Mucosa of rectum (tissue), 2 donors: ENCODE measurements around the gene PYGM.

Experiments used
- H3K27ac ChIP-seq, 2 donors: one replicate each; pipeline ENCODE4 v1.7.0; 2013; ENCODE audit warnings: inconsistent platforms in 2 of 2, low read depth in 2 of 2, low read length in 2 of 2
- H3K27me3 ChIP-seq, 2 donors: one replicate each; pipeline ENCODE4 v1.7.0; 2013; ENCODE audit warnings: low read length in 2 of 2; ENCODE audit not compliant: control insufficient read depth in 2 of 2, insufficient read depth in 2 of 2
- H3K36me3 ChIP-seq, 2 donors: one replicate each; pipeline ENCODE4 v1.7.0; 2013; ENCODE audit warnings: low read length in 2 of 2; ENCODE audit not compliant: control insufficient read depth in 2 of 2, insufficient read depth in 2 of 2
- H3K4me1 ChIP-seq, 2 donors: one replicate each; pipeline ENCODE4 v1.7.0; 2013; ENCODE audit warnings: low read length in 2 of 2, mild to moderate bottlenecking in 1 of 2; ENCODE audit not compliant: control insufficient read depth in 2 of 2, insufficient read depth in 2 of 2
- H3K4me3 ChIP-seq, 2 donors: one replicate each; pipeline ENCODE4 v1.7.0; 2013; ENCODE audit warnings: low read length in 2 of 2
- H3K9ac ChIP-seq, 2 donors: one replicate each; pipeline ENCODE4 v1.7.0; 2013; ENCODE audit warnings: low read length in 2 of 2, low read depth in 1 of 2, mild to moderate bottlenecking in 1 of 2
- H3K9me3 ChIP-seq, 2 donors: one replicate each; pipeline ENCODE4 v1.7.0; 2013; ENCODE audit warnings: low read length in 2 of 2; ENCODE audit not compliant: control insufficient read depth in 2 of 2
- donor health status: healthy.
- donor health status: Normal muscosa, but diverticular disease.

Gene PYGM

GRCh38 chr11:64744544-64745188, 15.1 kb downstream of the PYGM start:
- Histone ChIP-seq H3K27me3 (peaks cover 12 to 45% of the 10 kb centered on the region in 2 donors), H3K4me1 (peaks cover 16 to 21% of the 10 kb centered on the region in 2 donors), H3K27ac (peak overlapping the region; percentile 55 to 85), H3K4me3 (peak overlapping the region; percentile 57 to 64), H3K9ac (peak overlapping the region in 1 of 2 donors; percentile 47), H3K36me3 (no peaks in the 10 kb centered on the region), H3K9me3 (no peaks in the 10 kb centered on the region)

- Histone ChIP-seq H3K27me3 (peaks cover 12 to 47% of the 10 kb centered on the region in 2 donors), H3K36me3 (no peaks in the 10 kb centered on the region), H3K27ac (peak within 1 kb of the TSS; percentile 55 to 85), H3K9me3 (no peaks in the 10 kb centered on the region), H3K4me1 (peaks cover 16 to 21% of the 10 kb centered on the region in 2 donors), H3K9ac (peak within 1 kb of the TSS; percentile 43 to 47), H3K4me3 (peak within 1 kb of the TSS; percentile 57 to 64)
Measured at GRCh38 chr11:64743591-64744543, 15.9 kb downstream of the PYGM start, which contains the start of gene RASGRP2. TSS of gene RASGRP2 (minus strand) at chr11:64744142. CDS start at chr11:64742866, 1,276 bp downstream.

GRCh38 chr11:64742889-64743590, 16.7 kb downstream of the PYGM start:
- no peaks in the 10 kb centered on the region for H3K36me3 ChIP-seq
- H3K27ac ChIP-seq, result peak overlapping the region; percentile 37 to 65
- H3K9ac ChIP-seq, result peak overlapping the region; percentile 32 to 43
- H3K4me3 ChIP-seq, result peak overlapping the region; percentile 60 to 66
- H3K4me1 ChIP-seq, result peaks cover 16 to 21% of the 10 kb centered on the region in 2 donors
- peaks cover 12 to 47% of the 10 kb centered on the region in 2 donors for H3K27me3 ChIP-seq
- H3K9me3 ChIP-seq, result no peaks in the 10 kb centered on the region

- peak overlapping the region; percentile 37 to 65 for H3K27ac ChIP-seq
Measured at GRCh38 chr11:64742087-64742888, 17.5 kb downstream of the PYGM start.

GRCh38 chr11:64741375-64742086, 18.2 kb downstream of the PYGM start:
- H3K4me1 ChIP-seq, result peaks cover 16 to 21% of the 10 kb centered on the region in 2 donors
- H3K27ac ChIP-seq, result no peak overlapping the region
- peaks cover 12 to 47% of the 10 kb centered on the region in 2 donors for H3K27me3 ChIP-seq
- no peaks in the 10 kb centered on the region for H3K9me3 ChIP-seq
- peaks cover 0 to 2% of the 10 kb centered on the region in 2 donors for H3K36me3 ChIP-seq
- H3K4me3 ChIP-seq, result peak overlapping the region in 1 of 2 donors; percentile 60
- no peak overlapping the region for H3K9ac ChIP-seq

More at GRCh38 chr11:64742087-64742888, 17.5 kb downstream of the PYGM start:
- Histone ChIP-seq H3K9ac (peak overlapping the region; percentile 6 to 26), H3K4me1 (peaks cover 16 to 21% of the 10 kb centered on the region in 2 donors), H3K27me3 (peaks cover 12 to 47% of the 10 kb centered on the region in 2 donors), H3K4me3 (peak overlapping the region; percentile 60 to 66), H3K9me3 (no peaks in the 10 kb centered on the region), H3K36me3 (no peaks in the 10 kb centered on the region)

- H3K9ac ChIP-seq, result no peak overlapping the region
- no peaks in the 10 kb centered on the region for H3K9me3 ChIP-seq
- peaks cover 16 to 21% of the 10 kb centered on the region in 2 donors for H3K4me1 ChIP-seq
- peaks cover 12 to 39% of the 10 kb centered on the region in 2 donors for H3K27me3 ChIP-seq
- no peak overlapping the region for H3K4me3 ChIP-seq
- peaks cover 0 to 2% of the 10 kb centered on the region in 2 donors for H3K36me3 ChIP-seq
- H3K27ac ChIP-seq, result no peak overlapping the region
Measured at GRCh38 chr11:64739871-64740270, 19.9 kb downstream of the PYGM start.

- no peaks in the 10 kb centered on the region for H3K4me1 ChIP-seq
- peaks cover 6 to 15% of the 10 kb centered on the region in 2 donors for H3K27me3 ChIP-seq
- H3K9me3 ChIP-seq, result no peaks in the 10 kb centered on the region
- peaks cover 0 to 2% of the 10 kb centered on the region in 2 donors for H3K36me3 ChIP-seq
- no peak overlapping the region for H3K27ac ChIP-seq
- H3K9ac ChIP-seq, result no peak overlapping the region
- no peak overlapping the region for H3K4me3 ChIP-seq
Measured at GRCh38 chr11:64736654-64737053, 23.1 kb downstream of the PYGM start.

- H3K27ac ChIP-seq, result no peak overlapping the region
- H3K9me3 ChIP-seq, result no peaks in the 10 kb centered on the region
- H3K9ac ChIP-seq, result no peak overlapping the region
- no peaks in the 10 kb centered on the region for H3K4me1 ChIP-seq
- no peak overlapping the region for H3K4me3 ChIP-seq
- H3K36me3 ChIP-seq, result peaks cover 0 to 2% of the 10 kb centered on the region in 2 donors
- peaks cover 5 to 9% of the 10 kb centered on the region in 2 donors for H3K27me3 ChIP-seq
Measured at GRCh38 chr11:64735725-64736259, 24.0 kb downstream of the PYGM start.
